22Rv1 (cell line): Measurements from ENCODE around the gene DNHD1.

Source experiments
- CTCF ChIP-seq: fragments of 450-650 bp; IDR thresholded peaks from 2 replicates; pipeline ENCODE4 v1.5.1; 2017; ENCODE audit warnings: mild to moderate bottlenecking
- ZFX ChIP-seq: fragments of 450-650 bp; IDR thresholded peaks from 2 replicates; pipeline ENCODE4 v1.6.1; 2017; ENCODE audit warnings: antibody characterized with exemption, borderline replicate concordance

GRCh38 chr11:6561288-6561687 lies 64.2 kb downstream of the DNHD1 start:
- no peak for TF ChIP-seq CTCF
- no peak for TF ChIP-seq ZFX
